SH-SY5Y (cell line): Measurements from ENCODE around the gene SACM1L.

Source experiments
- GATA2 ChIP-seq: IDR thresholded peaks from 2 replicates; pipeline ENCODE4 v1.6.1; 2011; ENCODE audit warnings: mild to moderate bottlenecking, low read depth, low read length
- GATA3 ChIP-seq: IDR thresholded peaks from 2 replicates; pipeline ENCODE4 v1.6.1; 2011; ENCODE audit warnings: low read depth, mild to moderate bottlenecking, low read length, moderate library complexity

DNA sequence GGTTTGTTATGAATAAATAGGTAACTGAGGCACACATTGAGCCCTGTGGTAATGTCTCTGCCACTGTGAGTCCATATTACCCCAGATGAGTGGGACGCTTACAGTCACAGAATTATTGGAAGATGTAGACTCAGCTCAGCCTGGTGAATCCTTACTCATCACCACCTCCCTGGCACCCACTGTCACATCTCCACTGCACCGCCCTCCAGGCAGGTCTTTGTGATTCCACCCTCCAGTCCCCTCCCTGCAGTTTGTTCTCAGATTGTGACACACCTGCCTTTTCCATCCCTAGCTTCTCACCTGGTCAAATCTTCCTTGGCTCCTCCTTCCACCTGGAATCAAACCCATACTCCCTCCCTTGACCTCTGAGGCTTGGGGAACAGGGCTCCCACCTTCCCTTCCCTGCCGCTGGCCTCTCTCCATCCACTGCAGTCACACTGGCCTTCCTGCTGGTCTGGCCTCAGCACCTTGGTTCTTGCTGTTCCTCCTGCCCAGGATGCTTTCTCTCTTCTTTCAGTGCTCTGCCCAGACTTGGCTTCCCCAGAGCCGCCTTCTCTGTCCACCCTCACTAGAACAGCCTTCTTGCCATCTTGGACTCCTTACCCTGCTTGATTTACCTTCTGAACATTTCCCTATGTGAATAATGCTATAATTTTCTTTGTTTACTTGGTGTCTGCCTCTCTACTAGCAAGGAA lies 97.8 kb downstream of the SACM1L start:
- TF ChIP-seq GATA2 (no peak), GATA3 (no peak)
